Testis (tissue), 3 donors: ENCODE data around the gene TMEM81. TPM values are rescaled to one million over a fixed set of nuclear protein-coding genes. Genes with fewer than 3 reads are reported as not detected.

ENCODE experiments used
- DNase-seq: peaks from one replicate; pipeline ENCODE4 v3.0.0-alpha.2; 2019
- H3K27ac ChIP-seq, 2 donors: fragments of 200-600 bp; sonication (generic); one replicate each; pipeline ENCODE4 v1.5.1; 2019
- H3K27me3 ChIP-seq: fragments of 200-600 bp; sonication (generic); one replicate; pipeline ENCODE4 v1.5.1; 2019
- H3K36me3 ChIP-seq: fragments of 200-600 bp; sonication (generic); one replicate; pipeline ENCODE4 v1.5.1; 2017; ENCODE audit warnings: low read depth; ENCODE audit errors: missing control alignments
- H3K4me1 ChIP-seq: fragments of 200-600 bp; sonication (generic); one replicate; pipeline ENCODE4 v1.5.1; 2019
- H3K4me3 ChIP-seq, 2 donors: fragments of 200-600 bp; sonication (generic); one replicate each; pipeline ENCODE4 v1.5.1; 2017 to 2019
- H3K9me3 ChIP-seq: fragments of 200-600 bp; sonication (generic); one replicate; pipeline ENCODE4 v1.5.1; 2017
- CTCF ChIP-seq, 3 experiments: fragments of 450-650 bp in 2 of 3; fragments of 200-600 bp in 1 of 3; sonication (generic) in 1 of 3; IDR thresholded peaks; one replicate each; pipeline ENCODE4 v1.5.1; 2016 to 2019; ENCODE audit warnings: antibody characterized with exemption in 3 of 3, mild to moderate bottlenecking in 2 of 3, moderate library complexity in 1 of 3
- POLR2A ChIP-seq: fragments of 450-650 bp; IDR thresholded peaks from one replicate; pipeline ENCODE4 v1.6.1; 2017; ENCODE audit warnings: antibody characterized with exemption, mild to moderate bottlenecking, moderate library complexity
- WGBS, 2 donors: methylation state at CpG; one replicate each; pipeline ENCODE4 v1.1.5; 2018; 5-methylcytosine and 5-hydroxymethylcytosine counted together
- intact Hi-C: fragments of 100-400 bp; cut with DNase I; formaldehyde crosslinking; loops from one replicate; pipeline ENCODE4 v1.15.1; 2023; ENCODE audit warnings: low total_unique reads
- polyA plus RNA-seq: library from polyadenylated mRNA; stranded (reverse); fragments of 350-450 nt; fragmentation: Illumina TruSeq; extraction: RNeasy Lipid Tissue Mini Kit (QIAGEN cat#74804); gene quantifications from one replicate; pipeline ENCODE4 v1.2.3, GENCODE V29; 2014; ENCODE audit warnings: low read depth, low replicate concordance; ENCODE audit not compliant: insufficient read depth
- total RNA-seq, 2 donors: library from RNA; depleted of rRNA; stranded (reverse); fragments of >200 nt; gene quantifications; one replicate each; pipeline ENCODE4 v1.2.3, GENCODE V29; 2016

Gene TMEM81
- total and polyA plus RNA-seq, 3 donors from 2014 or later: 5.7 to 6.8 (median 5.9) TPM

- 82 to 94% methylated on average over 6 of the region's 6 CpGs for WGBS, 2 donors
- Histone ChIP-seq H3K27ac (no peak overlapping the region), H3K9me3 (no peaks in the 10 kb centered on the region), H3K36me3 (no peaks in the 10 kb centered on the region), H3K4me3 (no peak overlapping the region), H3K4me1 (no peaks in the 10 kb centered on the region), H3K27me3 (no peaks in the 10 kb centered on the region)
- intact Hi-C loops: loop anchor here (5.0 kb wide), 1 partner anchor 72 kb away; no protein-coding TSS in a partner anchor
- no peak for DNase-seq
- TF ChIP-seq POLR2A (no peak), CTCF (IDR thresholded peaks at IDR 0.05) (no peak)
Measured at GRCh38 chr1:205059660-205060059, 24.6 kb downstream of the TMEM81 start.

GRCh38 chr1:205058853-205059252, 25.4 kb downstream of the TMEM81 start:
- H3K4me1 ChIP-seq: no peaks in the 10 kb centered on the region
- intact Hi-C loops: loop anchor here (5.0 kb wide), 1 partner anchor 72 kb away; no protein-coding TSS in a partner anchor
- no peaks in the 10 kb centered on the region for H3K27me3 ChIP-seq
- H3K9me3 ChIP-seq: no peaks in the 10 kb centered on the region
- H3K36me3 ChIP-seq: no peaks in the 10 kb centered on the region
- TF ChIP-seq POLR2A (no peak), CTCF (IDR thresholded peaks at IDR 0.05) (no peak)
- no peak for DNase-seq
- WGBS, 2 donors: 96% methylated on average over 12 of the region's 12 CpGs
- no peak overlapping the region for H3K4me3 ChIP-seq
- H3K27ac ChIP-seq: no peak overlapping the region

GRCh38 chr1:205057808-205058575, 26.3 kb downstream of the TMEM81 start:
- no peak for TF ChIP-seq CTCF (IDR thresholded peaks at IDR 0.05)
- no peak overlapping the region for H3K27ac ChIP-seq
- intact Hi-C loops: loop anchor here (5.0 kb wide), 1 partner anchor 71 kb away; no protein-coding TSS in a partner anchor
- H3K4me3 ChIP-seq: no peak overlapping the region
- no peaks in the 10 kb centered on the region for H3K9me3 ChIP-seq
- DNase-seq: no peak
- no peaks in the 10 kb centered on the region for H3K4me1 ChIP-seq
- no peaks in the 10 kb centered on the region for H3K27me3 ChIP-seq
- no peaks in the 10 kb centered on the region for H3K36me3 ChIP-seq
- 92% methylated on average over 9 to 15 of the region's 19 CpGs for WGBS, 2 donors

- Histone ChIP-seq H3K4me3 (no peak overlapping the region), H3K9me3 (no peaks in the 10 kb centered on the region), H3K36me3 (no peaks in the 10 kb centered on the region), H3K4me1 (no peaks in the 10 kb centered on the region), H3K27me3 (no peaks in the 10 kb centered on the region), H3K27ac (no peak overlapping the region)
- intact Hi-C loops: loop anchor here (5.0 kb wide), 1 partner anchor 70 kb away; no protein-coding TSS in a partner anchor
- no peak for DNase-seq
- 95 to 98% methylated on average over 6 of the region's 6 CpGs for WGBS, 2 donors
- no peak for TF ChIP-seq POLR2A
- TF ChIP-seq CTCF (IDR thresholded peaks at IDR 0.05): no peak
Measured at GRCh38 chr1:205056956-205057568, 27.2 kb downstream of the TMEM81 start.
